GM19238 (cell line): ENCODE data around the gene SYMPK.
A peak's percentile ranks its signal among the peaks of the same experiment; 100 is the strongest.

ENCODE experiments used
- DNase-seq: peaks from one replicate; pipeline ENCODE4 v3.0.0; 2011; ENCODE audit warnings: low spot score; ENCODE audit not compliant: insufficient read length

Gene SYMPK

DNA sequence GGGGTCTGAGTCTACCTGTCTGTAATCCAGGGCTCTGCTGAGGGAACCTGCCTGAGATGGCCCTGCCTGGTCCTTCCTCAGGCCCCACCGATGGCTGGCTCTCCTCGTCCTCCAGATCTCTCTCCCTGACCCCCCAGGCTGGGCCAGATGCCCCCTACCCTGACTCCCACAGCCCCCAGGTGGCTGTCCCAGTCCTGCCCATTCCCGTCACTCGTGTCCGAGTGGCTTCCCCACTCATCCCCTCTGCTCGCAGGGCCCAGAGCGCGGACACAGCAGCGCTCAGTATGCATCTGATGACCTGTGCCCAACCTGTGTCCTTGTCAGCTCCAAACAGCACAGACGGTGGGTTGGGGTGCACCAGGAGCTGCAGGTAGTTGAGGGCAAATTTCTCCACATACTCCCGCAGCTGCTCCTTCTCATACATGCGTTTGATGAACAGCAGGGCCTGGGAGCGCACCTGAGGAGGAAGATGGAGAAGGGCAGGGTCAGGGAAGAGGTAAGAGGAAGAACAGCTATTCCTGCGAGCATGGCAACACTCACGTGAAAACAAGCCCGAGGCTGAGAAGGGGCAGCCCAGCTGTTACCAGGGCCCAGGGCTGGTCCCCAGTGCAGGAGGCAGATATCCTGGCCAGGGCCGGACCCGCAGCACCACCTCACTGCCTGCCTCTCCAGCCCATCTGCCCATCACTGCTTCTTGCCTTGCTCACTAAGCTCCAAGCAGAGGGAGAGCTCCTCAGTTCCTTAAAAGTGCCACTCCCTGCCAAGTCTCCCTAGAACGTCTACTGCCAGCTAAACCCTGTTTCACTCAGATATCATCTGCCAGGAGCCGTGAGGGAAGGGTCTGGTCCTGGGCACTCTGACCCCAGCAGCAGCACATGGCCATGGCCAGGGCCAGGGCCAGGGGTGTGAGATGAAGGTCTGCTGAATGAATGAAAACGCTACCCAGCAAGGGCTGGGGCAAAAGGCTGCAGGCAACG, 36.7 kb downstream of the SYMPK start:
- no peak for DNase-seq

DNA sequence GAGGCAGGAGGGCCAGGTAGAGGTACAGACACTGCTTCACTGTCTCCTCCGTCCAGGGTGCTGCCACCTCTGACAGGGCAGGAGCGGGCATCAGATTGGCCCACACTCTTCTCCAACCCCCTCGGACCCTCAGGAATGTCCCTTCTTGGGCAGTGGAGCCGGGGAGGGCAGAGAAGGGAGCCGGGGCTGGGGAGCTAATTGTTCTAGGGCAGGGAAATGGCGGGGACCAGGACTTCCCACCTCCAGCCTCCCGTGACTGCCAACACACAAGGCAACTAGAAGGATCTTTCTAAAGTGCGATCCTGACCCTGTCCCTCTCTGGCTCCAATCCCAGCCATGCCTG, 37.7 kb downstream of the SYMPK start:
- DNase-seq = no peak

DNA sequence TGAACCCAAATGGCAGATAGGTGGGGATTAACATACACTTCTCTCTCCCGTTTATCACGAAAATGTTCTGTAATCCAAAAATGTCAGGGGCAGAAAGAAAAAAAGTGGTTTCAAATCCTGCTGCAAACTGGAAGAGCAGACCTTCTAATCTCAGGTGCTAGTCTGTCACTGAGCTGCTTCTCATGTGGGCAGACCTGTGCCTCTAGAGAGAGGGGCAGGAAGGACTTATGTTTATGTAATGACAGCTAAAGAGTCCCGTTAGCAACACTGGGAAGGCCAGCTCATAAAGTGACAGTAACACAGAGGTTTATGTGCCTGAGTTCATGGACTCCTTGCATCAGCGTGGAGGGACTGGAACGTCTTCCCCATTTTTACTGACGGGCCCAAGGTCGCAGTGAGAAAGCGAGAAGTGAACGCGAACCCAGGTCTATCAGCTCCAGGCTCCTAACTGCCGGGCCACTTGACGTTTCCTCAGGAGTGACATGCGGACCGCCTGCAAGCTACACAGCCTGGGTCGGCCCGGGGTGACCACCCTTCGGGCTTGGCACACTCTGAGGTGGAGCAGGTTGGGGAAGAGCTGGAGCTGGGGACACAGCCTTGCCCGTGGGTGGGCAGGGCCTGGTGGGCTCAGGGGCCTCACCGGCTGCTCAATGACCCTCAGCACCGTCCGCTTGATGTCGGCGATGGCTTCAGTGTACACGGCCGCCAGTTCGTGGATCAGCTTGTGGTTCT, 38.2 kb downstream of the SYMPK start:
- DNase-seq = no peak

DNA sequence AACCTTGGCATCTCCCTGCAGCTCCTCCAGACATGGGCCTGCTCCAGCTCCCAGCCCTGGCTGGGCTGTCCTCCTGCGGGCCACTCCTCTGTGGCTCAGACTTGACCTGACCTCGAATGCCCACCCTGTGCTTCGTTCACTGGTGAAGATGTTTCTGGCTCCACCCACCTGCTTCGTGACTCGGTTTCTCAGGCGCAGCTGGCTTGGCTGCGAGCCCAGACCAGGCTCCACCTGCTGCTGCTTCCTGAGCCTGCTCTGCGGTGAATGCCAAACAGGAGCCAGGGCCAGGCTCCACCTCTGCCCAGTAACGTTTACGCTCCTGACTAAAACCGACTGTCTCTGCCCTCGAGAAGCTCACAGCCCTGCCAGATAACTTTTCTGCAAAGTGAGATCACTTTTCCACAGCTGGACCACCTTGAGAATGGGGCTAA, 38.9 kb downstream of the SYMPK start:
- DNase-seq = no peak

DNA sequence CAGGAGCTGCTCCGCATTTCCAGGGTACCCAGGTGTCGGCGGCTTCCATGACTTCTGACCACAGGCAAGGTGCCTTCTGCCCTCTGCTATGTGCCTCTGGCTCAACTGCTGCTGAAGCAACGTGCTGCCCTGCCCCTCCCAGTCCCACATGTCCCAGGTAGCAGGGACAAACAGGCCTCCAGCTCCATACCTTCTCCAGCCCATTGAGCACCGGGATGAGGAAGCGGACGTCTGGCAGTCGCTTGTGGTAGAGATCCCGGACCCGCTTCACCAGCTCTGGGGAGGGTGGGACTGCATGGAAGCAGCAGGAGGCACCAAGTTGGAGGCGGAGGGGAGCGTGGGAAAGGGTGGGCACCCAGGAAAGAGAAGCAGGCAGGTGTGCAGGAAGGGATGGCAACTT, 39.8 kb downstream of the SYMPK start:
- DNase-seq = no peak

DNA sequence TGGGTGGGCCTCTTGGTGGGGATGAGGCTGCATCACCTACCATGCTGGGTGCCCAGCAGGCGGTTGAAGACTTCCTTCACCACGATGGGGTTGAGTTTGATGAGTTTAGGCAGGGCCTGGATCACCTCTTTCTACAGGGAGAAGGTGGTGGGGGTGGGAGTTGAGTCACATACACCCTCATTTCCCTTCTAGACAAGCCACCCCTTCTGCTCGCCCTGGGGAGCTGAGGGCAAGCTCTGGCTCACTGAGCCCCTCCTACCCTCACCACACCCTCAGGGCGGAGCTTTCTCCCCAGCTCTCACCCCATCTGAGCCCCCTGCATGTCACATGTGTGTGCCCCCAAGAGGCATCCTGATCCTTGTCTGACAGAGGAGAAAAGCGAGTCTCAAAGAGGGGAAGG, 40.2 kb downstream of the SYMPK start:
- DNase-seq = no peak

DNA sequence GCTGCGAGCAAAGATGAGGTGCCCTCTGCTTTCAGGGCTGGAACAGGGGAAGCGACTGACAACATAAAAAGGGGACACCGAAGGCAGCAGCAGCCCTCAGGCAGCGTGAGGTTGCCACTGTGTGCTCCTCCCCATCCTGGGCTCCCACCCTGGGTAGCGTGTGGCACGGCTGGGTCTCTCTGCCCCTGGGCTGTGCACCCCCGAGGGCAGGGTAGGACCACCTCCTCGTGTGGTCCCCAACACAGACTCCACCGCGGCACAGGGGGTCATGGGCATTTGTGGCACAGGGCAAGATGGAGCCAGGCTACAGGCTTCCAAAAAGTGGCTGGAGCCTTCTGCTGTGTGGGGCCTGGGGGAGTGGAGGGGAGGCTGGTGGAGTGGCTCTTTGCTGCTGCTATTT, 41.4 kb downstream of the SYMPK start:
- no peak for DNase-seq

DNA sequence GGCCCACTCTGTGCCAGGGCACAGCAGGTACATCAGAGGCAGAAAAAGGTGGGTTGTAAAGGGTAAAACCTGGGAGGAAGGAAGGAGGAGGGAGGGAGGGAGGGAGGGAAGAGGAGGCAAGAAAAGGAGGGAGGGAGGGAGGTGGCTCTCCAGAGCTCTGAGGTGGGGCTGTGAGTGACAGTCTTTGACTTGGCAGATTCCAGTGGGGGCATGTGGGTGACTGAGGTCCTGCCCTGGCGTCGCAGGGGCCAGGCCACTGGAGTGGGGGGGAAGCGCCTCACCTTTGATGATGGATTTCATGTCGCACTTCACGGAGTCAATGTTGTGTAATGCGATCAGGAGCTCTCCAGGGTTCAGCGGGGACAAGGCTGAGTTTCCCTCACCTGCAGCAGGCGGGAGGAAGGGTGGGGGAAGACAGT, 41.8 kb downstream of the SYMPK start:
- DNase-seq = no peak

DNA sequence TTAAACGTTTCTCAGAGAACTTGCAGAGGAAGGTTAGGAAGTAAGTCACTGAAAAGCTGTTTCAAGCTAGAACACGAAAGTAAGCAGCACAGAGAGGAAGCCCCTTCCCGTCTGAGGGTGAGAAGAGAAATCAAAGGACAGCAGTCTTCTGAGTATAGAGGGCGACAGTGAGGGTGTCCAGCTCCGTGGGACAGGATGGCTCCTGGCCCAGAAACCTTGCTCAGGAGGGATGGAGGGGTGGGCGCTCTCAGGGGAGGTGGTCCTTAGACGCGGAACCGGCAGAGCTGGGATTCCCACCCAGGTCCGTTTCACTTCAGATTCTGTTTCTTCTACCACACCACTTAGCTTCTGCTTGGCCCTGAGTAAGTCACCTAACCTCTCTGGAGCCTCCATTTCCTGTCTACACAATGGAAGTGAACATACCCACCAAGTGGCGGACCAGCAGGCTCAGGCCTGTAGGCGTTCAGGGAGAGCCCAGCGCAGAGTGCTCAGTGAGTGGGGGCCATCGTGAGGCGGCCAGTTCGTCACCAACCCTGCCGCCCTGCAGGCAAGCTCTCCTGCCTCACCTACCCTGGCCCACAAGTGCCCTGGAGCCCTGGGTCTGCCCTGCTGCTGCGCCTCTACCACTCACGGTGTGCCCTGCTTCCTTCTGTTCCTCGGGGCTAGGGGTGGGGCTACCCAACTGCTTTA, 42.4 kb downstream of the SYMPK start:
- DNase-seq = no peak

DNA sequence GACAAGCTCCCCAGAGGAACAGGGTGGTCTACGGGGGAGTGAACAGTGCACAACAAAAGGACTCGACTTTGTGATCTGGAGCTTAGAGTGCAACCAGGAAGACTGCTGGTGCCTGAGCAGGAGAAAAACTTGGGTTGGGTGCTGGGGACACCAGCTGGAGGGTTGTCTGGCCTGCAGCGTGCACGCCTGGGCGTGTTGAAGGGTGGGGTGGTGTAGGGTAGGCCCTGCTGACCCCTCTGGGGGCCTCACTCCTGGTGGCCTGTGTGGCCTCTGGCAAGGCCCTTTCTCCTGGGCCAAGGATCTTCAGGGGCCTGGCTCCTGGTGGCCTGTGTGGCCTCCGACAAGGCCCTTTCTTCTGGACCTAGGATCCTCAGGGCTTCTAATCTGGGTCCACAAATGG, 43.2 kb downstream of the SYMPK start:
- no peak for DNase-seq

DNA sequence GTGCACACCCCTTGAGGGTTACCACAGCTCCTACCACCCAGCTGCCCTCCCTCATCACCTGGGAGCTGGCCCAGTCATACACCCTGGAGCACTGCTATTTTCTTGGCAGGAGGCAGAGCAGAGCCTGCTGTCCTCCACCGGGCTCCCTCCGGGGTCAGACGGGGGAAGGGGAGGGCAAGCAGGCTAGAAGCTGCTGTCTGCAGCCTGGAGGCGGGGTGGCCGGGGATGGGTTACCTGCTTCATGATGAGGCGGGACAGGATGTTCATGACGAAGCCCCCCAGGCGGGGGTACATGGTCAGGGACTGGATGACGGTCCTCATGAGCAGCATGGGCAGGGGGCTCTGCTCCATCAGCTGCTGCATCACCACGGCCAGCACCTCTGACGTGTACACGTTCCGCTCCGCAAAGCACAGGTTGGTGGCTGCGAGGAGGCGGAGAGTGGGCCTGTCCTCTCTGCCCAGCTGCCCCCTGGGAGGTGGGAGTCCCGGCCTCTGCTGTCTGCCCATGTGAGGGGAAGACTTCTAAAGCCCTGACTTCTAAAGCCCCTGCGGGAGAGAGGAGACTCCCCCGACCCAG, 45.1 kb downstream of the SYMPK start:
- no peak for DNase-seq

DNA sequence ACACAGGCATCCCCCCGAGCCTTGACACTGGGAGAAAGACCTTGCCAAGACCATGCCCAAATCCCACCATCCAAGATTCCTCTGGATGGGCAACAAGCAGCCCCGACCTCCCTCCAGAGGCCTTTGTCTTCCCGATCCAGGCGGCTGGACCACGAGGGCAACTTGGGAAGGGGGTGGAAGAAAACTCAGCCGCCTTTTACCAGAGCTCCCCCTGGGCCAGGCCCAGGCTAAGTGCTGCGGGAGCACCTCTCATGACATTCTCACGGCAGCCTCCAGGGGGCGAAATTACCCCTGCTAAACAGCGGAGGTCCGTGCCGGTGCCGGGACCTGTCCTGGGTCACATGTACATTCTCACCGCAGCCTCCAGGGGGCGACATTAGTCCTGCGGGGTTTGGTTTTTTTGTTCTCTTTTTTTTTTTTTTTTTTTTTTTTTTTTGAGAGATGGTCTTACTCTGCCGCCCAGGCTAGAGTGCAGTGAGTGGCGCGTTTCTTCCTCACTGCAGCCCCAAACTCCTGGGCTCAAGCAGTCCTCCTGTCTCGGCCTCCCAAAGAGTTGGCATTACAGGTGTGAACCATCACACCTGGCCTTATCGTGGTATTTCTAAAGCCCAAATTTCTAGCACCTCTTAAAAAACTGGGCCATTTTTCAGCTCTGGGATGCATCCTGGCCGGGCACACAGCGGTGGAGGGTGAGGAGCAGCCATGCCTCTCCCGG, 45.8 kb downstream of the SYMPK start:
- DNase-seq = peak; percentile 99

DNA sequence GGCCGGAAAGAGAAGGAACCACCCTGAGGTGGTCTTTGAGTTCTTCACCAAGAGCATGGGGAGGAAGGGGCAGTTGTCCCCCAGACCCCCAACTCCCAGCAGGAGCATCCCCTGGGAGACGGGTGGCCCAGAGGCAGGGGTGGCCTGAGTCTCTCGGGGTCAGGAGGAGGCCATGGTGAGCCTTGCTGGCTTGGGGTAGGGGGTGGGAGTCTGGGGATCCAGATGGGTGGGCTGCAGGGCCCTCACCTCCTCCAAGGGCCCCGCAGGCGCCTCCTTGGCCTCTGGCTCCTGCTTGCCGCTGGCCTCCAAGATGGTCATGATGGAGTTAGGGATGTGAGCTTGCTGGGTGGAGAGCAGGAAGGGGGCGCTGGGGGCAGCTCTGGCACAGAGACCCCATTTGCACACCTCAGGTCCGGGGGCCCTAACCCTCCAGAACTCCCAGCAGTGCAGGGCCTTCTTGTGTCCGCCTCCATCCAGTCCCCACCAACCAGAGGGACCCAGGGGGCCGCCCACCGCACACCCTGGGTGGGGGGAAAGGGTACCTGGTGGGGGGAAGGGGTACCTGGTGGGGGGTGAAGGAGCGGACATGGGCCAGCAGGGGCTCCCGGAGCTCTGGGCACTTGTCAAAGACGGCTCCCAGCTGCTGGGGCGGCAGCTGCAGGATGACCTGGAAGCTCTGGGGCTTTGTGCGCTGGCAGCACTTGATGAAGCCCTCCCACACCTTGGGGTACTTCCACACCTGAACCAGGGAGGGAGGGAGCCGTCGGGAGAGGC, 46.5 kb downstream of the SYMPK start:
- no peak for DNase-seq

DNA sequence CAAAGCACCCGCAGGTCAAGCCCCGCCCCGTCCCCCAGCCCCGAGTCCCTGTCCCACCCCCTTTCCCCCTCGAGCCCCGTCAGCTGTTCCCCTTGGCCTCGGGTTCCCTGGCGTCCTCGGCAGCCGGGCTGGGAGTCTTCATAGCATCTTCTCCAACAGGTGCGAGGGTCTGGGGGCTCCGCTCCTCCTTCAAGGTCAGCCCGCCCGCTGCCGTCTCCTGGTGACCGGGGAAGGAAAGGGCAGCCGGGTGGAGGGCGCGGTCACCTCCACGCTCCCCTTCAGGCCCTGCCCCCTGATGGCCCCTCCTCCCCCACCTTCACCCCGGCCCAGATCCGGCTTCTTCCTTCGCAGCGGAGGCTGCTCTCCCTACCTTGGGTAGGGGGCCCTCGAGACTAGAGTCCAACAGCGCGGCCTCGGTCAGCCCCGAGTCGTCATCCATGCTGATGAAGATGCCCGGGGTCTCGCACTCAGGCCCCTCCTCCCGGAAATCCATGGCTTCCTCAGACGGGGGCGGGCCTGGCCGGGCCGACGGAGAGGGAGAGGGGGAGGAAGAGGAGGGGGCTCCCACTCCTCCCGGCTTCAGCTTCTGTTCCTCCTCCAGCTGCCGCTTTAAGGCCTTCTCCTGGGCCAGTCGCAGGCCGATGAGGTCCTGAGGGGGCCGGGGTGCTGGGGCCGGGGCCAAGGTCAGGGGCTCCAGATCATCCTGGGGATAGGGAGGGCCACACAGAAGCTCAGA, 47.3 kb downstream of the SYMPK start:
- no peak for DNase-seq

DNA sequence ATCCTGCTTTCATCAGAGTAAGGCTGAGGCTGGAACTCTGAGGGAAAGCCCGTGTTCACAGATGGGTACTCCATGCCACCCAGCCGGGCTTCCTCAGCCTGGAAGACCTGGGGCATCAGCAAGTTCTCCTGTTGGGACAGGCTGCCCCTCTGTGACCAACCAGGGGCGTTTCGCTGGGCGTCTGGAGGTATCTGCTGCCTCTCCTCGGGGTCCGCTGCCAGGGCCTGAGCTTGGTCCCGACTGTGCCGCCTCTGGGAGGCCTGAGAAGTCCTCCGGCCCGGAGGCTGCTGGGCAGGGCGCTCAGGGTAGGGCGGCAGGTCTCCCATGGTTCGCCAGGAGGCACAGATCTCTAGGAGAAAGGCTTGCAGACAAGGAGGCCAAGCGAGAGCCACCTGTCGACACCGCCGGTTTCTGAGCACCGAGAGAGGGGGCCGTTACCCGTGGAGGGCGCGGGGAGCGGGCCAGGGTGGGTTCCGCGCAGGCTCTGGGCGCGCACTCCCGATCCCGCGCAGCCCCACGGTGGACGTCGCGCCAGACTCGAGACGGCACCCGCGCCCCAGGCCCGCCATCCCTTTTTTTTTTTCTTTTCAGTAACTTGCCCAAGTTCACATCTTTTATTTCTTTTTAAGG, 48.0 kb downstream of the SYMPK start, which contains the start of gene RSPH6A:
RSPH6A (minus strand) TSS at position 458 of the 630 bp plus-strand sequence; CDS start at position 326, 132 bp downstream.
- no peak for DNase-seq

DNA sequence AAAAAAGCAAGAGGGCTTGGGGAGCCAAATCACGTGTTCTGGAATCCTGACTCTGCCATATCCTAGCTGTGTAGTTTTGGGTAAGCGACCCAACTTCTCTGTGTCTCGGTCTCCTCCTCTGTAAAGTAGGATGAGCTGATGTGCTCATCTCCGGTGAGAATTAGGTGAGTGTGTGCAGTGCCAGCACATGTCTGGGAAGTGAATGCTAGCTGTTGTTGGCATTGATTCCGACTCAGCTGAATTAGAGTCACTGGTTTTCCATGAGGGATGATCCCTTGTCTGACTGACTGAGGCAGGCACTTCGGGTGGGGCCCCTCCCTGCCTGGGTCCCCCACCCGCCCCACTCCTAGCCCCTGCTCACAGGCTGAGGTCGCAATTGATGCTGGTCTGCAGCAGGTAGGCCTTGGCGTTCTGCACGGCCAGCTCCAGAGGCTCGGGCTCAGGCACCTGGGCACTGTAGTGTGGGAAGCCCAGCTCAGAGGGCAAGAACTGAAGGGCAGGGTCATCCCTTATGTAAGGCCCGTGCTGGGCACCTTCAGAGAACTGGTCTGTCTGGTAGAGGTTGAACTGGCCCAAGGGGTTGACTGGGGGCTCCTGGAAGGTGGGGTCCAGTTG, 48.7 kb downstream of the SYMPK start:
- DNase-seq = no peak

DNA sequence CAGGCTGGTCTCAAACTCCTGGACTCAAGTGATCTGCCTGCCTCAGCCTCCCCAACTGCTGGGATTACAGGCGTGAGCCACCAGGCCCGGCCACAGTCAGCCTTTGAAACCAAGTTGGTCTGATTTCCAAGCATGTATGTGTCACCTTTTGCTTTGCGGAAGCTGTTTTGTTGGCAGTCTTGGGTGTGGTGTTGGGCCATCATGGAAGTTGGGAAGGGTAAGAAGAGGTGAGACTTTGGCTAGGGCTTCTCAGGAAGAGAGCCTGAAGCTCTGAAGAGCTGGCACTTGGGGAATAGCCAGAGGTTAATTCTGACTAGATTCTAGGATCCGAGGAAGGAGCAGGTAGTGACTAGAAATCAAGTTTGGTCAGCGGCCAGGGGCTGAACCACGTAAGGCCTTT, 50.6 kb downstream of the SYMPK start:
- no peak for DNase-seq

DNA sequence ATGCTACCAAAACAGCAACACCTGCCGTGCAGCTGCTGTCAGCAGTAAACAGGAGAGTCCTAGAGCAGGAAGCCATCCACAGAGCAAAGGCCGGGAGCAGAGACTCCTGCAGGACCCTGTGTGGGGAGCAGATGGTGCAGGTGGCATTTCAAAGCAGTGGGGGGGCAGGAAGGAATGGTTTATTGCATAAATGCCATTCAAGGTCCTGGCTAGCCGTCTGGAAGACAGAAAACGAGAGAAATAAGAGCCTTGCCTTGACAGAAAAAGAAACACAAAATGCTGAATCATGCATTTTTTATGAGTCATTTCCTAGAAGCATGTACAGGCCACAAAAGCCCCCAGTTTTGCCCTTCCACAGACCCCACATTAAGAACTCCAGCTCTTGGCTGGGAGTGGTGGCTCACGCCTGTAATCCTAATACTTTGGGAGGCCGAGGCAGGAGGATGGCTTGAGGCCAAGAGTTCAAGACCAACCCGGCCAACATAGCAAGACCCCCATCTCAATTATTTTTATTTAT, 53.2 kb downstream of the SYMPK start:
- no peak for DNase-seq
